NCI-H2029 (cell line): ENCODE results near the gene CYP26B1.
A peak's percentile ranks its signal among the peaks of the same experiment; 100 is the strongest.

ENCODE experiments used
- DNase-seq: peaks from one replicate; lab custom pipeline; 2025; lab: John Stamatoyannopoulos, UW

CYP26B1 gene

DNA sequence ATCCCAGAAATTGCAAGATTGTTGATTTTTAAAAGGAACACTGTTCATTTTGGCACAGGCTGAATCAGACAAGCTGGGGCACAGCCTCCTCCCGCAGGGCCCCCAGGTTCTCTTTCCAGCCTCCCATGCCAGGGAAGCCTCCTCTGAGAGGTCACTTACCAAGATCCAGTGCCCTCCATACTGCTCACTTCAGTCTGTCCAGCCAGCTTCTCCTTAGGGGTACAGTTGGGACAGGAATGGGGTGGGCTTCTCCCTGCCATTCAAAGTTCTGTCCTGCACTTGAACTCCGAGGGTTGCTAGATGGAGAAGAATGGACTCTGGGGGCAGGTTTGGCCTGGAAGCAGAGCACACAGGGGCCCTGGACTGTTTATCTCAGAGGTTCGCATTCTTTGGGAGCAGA is 7.5 kb upstream of the CYP26B1 start:
- no peak for DNase-seq

GRCh38 chr2:72154386-72154975 is 6.8 kb upstream of the CYP26B1 start:
- DNase-seq = no peak

DNA sequence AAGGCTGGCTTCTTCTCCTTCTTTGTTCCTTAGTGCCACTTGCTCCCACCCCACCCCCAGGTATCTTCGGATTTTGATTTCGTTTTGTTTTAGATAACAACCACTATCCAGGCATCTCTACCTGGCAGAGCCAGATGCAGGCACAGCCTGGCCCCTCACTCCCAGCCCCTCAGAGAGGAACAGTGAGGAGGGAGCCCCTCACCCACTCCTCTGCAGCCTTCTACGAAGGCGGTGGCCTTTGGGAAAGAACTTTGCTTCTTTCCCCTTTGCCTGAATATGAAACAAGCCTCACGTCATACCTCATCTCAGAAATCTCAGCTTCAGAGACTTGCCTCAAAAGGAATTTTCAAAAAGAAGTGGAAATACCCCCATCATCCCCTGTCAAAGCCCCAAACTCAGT is 6.3 kb upstream of the CYP26B1 start:
- no peak for DNase-seq

DNA sequence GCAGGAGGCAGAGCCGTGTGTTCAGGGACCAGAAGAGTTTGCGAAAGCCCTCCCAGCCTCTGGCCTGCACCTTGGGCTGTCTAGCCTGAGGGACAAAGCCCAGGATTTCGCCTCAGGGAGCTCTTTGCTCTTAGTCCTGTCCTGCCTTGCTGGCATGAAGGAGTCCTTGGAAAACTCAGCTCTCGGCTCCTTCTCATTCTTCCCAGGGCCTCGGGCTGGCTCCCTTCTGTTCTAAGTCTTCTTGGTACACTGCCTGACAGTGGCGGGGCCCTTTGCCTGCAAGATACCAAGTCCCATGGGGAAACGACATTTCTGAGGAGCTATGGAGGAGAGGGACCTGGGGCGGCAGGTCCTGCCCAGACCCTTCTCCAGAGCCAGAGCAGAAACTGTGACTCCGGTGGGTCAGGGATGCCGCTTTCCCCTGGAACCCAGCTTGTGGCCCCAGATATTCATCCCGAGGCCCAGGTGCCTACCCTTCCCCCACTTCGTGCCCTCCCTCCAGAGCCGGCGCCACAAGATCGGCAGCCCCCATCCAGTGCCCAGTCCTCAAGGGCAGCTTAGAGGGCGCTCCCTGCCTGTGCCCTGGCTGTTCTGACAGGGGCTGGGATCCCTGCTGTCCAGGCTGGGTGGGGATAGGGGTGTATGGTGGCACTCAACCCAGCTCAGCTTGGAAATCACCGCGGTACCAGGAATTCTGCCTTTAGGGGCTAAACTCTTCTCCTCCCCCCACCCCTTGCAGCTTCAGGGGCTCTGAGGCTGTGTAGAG is 5.5 kb upstream of the CYP26B1 start:
- DNase-seq = no peak

- no peak for DNase-seq
Observed at GRCh38 chr2:72150861-72151356, 3.2 kb upstream of the CYP26B1 start.

DNA sequence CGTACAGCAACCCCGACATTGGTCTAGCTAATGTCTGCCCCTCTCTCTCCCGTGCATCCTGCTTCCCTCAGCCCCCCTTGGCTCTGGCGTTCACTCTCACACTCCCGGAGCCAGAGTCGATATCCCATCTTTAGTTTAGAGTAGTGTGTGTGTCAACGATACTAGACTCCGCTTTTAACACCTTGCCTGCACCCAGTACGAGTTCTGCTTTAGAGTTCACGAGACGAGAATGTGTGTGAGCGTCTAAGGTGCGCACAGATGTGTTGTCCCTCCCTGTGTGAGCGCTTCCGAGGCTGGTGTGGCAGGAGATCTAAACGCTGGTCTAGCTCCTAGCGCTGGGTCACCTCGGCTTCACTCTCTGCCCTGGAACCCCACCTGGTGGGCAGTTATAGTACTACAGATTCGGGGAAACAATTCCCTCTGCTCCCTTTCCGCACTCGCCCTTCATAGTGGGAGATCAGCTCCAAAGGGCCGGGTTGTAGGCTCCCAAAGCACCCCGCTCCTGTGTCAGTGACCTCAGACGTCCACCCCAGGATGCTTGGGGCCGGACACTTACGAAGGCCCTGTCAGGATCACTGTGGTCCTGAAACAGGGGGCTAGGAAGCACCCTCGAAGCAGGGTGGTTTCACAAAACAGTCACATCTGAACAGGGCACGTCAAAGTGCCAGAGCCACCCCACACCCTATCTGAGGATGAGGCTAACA is 2.6 kb upstream of the CYP26B1 start:
- peak; percentile 57 for DNase-seq

DNA sequence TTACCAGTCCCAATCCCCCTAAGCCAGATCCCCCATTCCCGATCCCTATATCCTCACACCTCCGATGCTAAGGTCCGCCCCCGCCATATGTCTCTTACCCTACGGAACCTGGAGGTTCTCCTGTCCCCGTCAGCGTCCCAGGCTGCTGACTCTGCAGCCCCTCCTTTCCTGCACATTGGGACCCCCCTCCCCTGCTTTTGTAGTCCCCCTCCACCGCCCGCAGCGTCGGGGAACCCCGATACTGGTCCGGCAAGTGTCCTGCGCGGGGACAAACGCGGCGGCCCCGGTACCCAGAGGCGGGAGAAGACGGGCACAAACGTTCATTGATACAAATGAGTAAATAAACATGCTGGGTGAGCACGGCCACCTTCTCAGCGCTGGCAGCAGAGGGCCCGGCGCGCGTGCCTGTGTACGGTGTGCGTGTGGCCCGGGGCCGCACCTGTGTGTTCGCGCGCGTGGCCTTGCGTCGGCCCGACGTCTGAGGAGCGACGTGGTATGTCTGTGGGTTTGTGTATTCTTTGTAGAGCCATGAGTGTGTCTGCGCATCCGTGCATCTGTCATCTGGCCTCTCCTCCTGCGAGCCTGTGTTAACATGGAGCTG is 2.0 kb upstream of the CYP26B1 start:
- DNase-seq = no peak

- no peak for DNase-seq
Observed at GRCh38 chr2:72148837-72149555, 1.3 kb upstream of the CYP26B1 start.

- no peak for DNase-seq
Observed at GRCh38 chr2:72148003-72148836, 558 bp upstream of the CYP26B1 start.

DNA sequence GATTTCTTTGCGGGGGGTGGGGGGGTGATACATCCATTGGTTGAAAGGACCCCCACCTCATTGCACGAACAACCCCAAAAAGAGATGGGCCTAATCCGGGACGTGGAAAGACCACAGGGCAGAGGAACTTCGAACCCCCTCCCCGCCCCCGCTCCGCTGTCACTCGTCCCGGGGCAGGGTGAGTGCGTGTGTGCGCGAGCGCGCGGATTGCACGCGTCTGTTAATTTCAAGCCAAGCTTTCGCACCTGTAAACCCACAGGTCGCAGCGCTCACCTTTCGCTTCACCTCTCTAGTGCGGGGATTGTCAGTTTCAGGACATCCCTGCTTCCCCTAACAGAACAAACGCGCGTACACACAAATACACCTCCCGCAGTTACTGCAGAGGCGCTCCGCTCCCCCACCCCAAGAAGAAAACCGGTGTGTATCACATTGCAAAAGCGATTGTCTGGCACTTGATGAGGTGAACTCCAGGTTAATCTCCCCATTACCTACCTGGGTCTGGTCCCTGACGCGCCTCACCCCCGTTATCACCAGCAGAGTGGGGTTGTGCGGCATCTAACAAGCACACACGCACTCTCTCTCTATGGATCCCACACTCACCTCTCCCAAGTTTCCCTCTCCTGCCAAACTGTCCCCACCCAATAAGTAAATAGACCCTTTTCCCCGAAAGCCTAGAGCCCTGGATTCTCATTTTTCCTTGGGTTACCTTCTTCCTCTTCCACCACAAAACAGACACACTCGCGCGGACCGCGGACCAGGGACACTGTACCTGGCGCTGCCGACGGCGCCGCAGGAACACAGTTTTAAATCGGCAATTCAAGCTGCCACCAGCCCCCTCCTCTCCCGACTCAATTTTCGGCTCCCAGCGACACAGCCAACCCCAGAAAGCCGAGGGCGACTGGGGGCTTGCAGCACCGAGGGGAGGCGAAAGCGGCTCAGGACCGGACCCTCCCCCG is 1.0 kb downstream of the CYP26B1 start:
- no peak for DNase-seq

GRCh38 chr2:72145658-72146329 is 1.9 kb downstream of the CYP26B1 start:
- DNase-seq = no peak

GRCh38 chr2:72145289-72145657 is 2.4 kb downstream of the CYP26B1 start:
- no peak for DNase-seq

DNA sequence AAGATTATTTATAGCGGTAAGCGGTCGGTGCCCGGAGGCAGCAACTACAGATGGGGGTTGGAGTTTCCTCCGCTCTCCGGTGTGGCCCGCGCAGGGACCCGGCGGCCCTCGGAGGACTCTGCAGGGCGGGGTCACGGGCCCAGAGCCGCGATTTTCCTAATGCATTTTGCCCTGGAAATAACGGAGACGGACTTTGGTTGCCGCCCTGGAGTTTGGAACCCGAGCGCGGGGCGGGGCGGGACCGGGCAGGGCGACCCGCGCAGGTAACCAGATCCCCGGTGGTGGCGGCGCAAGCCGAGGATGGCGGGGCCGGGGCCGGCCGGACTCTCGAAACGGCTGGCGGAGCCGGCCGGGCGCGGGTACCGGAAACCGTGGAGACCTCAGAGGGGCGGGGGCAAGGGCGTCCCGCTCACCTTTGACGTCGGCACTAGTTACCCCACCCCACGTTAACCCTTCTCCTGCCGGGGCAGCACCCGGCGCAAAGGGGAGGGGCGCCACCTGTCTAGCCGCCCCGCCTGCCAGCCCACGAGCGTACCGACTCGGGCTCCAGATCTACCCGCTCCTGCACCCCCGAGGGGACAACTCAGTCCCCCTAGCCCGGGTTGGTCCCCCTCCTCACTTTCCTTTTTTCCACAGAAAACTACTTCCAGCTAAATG is 2.9 kb downstream of the CYP26B1 start:
- no peak for DNase-seq

GRCh38 chr2:72144274-72144631 is 3.4 kb downstream of the CYP26B1 start:
- DNase-seq = no peak

DNA sequence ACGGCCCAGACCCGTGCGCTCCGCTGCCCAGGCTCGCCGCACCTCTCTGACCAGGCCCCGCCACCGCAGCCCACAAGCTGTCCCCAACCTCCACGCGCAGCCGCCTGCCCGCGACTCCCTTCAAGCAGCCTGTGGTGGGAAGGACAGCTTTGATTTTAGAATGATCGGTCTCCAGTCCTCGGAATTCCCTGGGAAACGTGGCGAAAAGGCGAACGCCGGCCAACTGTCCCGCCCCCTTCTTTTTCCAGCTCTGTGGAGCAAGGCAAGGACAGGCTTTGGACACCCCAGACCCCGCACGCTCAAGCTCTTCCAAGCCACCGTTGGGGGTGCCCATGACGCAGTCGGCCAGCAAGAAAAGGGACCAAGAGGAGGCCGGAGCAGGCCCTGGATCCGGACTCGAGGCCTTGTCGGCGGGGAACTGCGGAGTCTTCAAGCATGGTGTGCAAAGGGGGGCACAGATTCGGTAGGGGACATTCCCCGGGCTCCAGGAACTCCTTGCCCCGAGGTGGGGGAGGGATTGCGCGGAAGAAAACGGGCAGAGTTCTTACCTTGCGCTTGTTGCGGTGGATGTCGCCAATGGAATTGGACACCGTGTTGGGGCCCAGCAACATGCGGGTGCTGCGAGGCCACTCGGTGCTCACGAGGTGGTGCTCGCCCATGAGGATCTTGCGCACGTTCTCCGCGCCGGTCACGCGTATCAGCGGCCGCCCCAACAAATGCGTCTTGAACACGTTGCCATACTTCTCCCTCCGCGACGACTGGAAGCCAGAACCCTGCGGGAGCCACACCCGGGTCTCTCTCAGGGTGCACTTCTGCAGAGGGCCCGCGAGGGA is 4.0 kb downstream of the CYP26B1 start:
- no peak for DNase-seq

- DNase-seq = no peak
Observed at GRCh38 chr2:72142570-72143440, 4.9 kb downstream of the CYP26B1 start.

- DNase-seq = no peak
Observed at GRCh38 chr2:72141881-72142451, 5.7 kb downstream of the CYP26B1 start.
